Activated naive CD8-positive, alpha-beta T cell treated with anti-CD3 and anti-CD28 coated beads, Interleukin-2, amount 50 U/mL, for 16 hours (primary cell): ENCODE results near the gene RMI1.
"Not testable (repeated sequence)": the region's sequence is repeated elsewhere in the genome, so short reads cannot be mapped to it uniquely, and the experiment has no call there.

ENCODE experiments used
- DNase-seq: peaks from one replicate; pipeline ENCODE4 v3.0.0-alpha.2; 2020; ENCODE audit warnings: low read depth, low spot score

Gene RMI1

DNA sequence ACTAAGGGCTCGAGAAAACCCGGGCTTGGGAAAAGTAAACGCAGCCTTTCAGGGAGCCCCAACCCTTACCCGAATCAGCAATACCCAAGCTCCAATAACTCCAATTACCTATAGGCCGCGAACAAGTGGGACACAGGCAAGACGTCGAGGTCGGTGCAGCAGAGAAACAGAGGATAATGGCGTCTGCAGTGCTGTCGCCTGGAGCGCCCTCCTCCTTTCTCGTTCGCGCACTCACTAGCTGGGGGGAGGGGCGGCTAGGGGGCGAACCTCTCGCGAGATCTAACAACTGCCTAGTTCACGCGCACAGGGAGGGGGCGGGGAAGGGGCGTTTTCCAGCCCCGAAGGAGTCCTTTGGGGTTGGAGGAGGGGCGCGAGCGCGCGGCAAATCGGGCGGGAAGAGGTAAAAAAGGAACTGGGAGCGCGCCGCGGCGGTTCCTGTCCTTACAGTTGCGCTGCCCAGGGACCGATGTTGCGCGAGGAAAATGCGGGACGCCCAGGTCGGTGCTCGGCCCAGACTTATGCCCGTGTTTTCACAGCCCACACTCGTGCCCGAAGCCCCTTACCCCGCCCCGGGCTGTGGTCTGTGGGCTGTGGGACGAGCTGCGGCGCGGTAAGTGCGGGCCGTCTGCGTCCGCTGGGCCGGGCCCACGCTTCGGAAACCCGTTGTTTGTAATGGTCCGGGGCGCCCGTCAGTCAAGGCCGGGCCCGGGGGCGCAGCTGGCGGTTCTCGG lies at the start of gene RMI1:
Gene RMI1, plus strand, starts transcription at position 411 of the 731 bp plus-strand sequence. CDS start 20,182 bp downstream, outside the sequence.
- peak; percentile 100 for DNase-seq

DNA sequence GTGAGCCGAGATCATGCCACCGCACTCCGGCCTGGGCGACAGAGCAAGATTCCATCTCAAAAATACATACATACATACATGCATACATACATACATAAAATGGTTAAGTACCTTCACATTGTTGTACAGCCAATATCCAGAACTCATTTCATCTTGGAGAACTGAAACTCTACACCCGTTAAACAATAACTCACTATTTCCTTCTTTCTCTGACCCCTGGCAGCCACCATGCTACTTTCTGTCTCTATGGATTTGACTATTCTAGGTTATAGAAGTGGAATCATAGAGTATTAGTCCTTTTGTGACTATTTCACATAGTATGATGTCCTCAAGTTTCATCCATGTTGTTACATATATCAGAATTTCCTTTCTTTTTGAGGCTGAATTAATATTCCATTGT lies 49.7 kb upstream of the RMI1 start:
- no peak for DNase-seq

- DNase-seq: no peak
Measured at GRCh38 chr9:83932011-83932410, 48.6 kb upstream of the RMI1 start.

GRCh38 chr9:83932851-83933250 lies 47.8 kb upstream of the RMI1 start:
- DNase-seq: no peak

DNA sequence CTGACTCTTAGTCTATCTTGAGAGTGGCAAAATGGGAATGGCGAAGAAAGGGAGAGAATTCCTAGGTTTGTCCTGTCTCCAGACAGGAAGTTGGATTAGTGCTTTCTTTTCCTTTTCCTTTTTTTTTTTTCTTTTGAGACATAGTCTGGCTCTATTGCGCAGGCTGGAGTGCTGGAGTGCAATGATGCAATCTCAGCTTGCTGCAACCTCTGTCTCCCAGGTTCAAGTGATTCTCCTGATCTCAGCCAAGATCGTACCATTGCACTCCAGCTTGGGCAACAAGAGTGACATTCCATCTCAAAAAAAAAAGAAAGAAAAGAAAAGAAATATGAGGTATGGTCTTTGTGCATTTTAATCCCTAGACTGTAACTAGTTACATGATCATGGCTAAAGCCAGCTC lies 46.8 kb upstream of the RMI1 start:
- DNase-seq: no peak

DNA sequence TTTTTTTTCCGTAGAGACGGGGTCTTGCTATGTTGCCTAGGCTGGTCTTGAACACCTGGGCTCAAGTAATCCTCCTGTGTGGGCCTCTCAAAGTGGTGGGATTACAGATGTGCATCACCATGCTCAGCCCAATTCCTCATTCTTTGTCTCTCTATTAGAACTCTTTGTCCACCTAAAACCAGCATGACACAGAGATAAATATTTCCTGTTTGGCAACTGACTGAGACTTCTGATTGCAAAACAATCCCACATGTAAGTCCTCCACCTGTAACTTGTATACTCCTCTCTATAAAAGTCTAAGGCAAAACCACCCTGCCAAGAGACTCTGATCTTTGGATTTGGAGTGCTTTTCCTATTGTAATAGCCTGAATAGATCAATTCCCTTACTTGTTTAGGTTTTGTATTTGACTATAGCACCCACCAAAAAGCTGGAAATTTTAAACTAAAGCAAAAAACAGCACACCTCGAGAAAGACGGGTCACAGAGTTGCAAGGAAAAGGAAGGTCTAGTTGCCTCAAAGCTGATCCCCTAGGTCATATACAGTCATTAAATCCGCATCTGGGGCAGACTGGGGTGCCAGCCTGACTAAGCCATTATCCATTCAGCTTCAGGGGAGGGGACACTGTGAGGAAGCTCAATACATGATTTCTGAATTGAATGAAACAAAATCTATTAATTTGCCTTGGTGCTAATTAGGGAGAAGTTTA lies 45.9 kb upstream of the RMI1 start:
- DNase-seq: no peak

DNA sequence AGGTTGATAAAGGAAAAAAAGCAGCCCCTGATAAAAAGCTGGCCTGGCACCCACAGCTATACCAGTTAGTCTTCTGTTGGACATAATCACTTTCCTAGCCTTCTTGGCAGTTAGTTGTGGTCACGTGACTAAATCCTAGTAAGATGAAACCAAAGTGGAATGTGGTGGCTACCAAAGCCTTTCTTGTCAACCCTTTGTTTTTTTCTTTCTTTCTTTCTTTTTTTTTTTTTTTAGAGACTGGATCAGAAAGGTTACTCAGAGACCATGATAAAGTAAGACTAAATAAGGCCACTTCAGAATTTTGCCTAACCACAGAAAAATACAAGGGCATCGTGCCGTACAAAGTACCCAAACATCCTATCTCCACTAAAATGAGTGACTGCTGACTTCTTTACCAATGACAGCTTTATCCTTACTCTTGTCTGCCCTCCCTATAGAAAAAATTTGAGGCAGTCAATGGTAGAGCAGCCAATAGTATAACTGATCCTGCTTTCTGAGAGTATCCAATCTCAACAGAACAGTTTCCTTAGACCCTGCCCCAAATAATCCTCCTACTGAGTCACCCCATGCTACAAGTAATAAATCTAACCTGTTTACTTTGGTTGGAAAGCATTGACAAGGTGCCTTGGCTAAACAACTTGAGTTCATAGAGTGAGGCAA lies 45.2 kb upstream of the RMI1 start:
- no peak for DNase-seq

- DNase-seq: no peak
Measured at GRCh38 chr9:83936523-83936922, 44.1 kb upstream of the RMI1 start.

DNA sequence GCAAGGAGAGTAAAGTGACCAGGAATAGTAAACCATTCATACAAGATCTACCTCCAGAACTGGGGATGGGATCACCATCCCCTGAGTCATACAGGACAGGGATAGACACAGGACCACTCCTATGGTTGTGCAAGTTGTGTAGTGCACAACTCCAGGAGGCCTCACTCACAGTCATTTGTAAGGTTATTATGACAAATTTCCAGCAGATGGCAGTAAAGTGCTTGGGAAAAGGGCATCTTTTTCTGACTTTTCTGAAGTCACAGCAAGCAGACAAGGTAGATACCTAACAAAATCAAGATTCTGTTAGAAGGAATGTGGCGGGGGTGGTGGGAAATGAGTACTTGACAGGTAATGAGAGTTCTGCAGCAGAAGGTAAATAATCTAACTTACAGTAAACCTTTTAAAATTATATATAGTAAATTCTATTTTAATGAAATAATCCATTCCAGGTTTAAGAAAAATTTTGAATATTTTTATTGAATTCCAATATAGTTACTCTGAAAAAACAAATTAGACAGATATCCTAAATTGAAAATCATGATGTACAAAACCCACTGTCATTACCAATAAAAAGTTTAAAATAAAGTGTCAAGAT lies 42.6 kb upstream of the RMI1 start:
- no peak for DNase-seq

- no peak for DNase-seq
Measured at GRCh38 chr9:83940590-83941303, 39.9 kb upstream of the RMI1 start.

- not testable (repeated sequence) for DNase-seq
Measured at GRCh38 chr9:83948096-83948495, 32.5 kb upstream of the RMI1 start.

DNA sequence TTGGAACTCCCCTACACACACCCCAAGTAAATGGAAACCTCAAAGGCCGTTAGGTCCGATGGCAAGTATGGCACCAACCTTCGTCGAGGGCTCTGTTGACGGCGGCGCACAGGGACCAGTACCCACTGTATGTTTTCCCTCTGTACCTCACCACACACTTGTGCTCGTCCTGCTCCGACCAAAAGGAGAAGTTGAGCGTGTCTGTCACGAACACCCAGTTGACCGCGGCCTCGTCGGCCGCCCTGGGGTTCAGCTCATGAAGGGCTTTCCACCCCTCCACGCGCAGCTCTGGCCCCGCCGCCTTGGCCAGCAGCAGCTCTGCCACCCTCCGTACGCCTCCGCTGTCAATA lies 24.5 kb upstream of the RMI1 start:
- DNase-seq: no peak

- DNase-seq: no peak
Measured at GRCh38 chr9:83956436-83957247, 24.0 kb upstream of the RMI1 start.

DNA sequence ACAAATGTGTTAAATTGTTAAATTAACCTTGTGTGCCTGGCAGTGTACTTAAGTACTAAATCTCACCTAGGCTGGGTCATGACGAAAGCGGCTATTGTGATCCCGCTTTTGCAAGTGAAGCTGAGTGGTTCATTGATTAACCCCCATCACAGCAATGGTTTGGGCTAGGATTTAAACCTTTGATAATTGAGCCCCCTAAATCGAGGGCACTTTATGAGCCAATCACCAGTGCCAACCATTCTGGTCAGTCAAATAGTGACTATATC lies 23.4 kb upstream of the RMI1 start:
- no peak for DNase-seq

DNA sequence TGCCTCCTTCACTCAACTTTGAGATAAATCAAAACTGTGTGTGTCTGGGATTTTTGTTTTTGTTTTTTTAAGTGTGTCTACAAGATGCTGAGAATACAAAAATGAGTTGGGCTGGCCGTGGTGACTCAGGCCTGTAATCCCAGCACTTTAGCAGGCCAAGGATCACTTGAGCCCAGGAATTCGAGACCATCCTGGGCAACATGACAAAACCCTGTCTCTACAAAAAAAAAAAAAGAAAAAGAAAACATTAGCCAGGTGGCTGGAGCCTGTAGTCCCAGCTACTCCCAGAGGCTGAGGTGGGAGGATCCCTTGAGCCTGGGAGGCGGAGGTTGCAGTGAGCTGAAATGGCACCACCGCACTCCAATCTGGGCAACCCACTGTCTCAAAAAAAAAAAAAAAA lies 21.5 kb upstream of the RMI1 start:
- no peak for DNase-seq

- DNase-seq: no peak
Measured at GRCh38 chr9:83960991-83961390, 19.6 kb upstream of the RMI1 start.

GRCh38 chr9:83962165-83962564 lies 18.4 kb upstream of the RMI1 start:
- no peak for DNase-seq

DNA sequence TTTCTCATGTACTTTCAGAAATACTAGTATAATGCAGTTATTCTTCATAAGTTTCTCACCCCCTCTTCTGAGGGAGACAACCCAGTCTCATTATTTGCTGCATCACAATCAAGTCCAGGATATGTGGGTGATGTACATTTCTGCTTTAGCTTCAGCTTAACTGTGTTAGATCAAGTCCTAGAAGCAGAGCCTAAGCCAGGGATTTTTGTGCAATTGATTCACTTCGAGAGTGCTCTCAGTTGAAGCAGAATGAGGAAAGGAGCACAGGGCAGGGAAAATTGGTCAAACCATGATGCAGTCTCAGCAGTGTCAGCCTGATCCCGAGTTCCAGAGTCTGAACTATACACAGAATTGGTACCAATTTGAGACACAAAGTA lies 15.6 kb upstream of the RMI1 start:
- DNase-seq: no peak

DNA sequence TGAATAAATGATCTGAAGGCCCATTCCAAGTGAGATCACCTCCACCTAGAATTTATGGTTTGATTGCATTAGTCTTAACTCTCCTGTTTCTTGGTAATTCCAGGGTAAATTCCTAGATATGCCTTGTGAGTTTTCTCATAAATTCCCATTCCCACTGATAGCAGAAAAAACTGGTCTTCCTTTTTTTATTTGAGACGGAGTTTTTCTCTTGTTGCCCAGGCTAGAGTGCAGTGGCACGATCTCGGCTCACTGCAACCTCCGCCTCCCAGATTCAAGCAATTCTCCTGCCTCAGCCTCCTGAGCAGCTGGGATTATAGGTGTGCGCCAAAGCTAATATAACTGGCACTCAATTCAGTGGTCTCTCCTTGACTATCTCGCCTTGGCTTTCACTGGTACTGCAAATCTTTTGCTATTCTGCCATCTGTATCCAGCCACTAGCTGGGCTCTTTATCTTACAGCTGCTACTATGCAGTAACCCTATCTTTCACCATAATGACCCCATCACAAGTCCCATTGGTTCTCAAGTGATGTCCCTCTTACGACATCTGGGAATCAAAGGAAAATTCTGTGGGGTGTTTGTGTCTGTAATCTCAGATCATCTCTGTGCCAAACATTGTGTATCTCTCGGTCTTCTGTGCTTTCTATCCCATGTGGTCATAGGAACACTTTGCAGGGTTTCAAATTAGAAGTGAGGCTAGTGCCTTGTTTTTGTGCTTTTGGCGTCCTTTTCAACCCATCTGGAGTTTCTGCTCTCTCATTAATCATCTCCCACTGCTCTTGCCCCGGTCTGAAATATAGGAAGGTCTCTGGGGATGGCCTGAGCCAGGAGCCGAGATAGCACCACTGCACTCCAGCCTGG lies 15.0 kb upstream of the RMI1 start:
- no peak for DNase-seq

DNA sequence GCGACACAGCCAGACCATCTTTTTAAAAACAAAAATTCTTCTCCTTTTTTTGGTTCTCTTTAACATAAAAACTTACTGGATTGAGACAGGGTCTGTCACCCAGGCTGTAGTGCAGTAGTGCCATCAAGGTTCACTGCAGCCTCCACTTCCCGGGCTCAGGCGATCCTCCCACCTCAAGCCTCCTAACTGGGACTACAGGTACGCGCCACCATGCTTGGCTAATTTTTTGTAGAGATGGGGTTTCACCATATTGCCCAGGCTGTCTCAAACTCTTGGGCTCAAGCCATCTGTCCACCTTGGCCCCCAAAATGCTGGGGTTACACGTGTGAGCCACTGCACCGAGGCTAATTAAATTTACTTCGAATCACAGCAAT lies 14.4 kb upstream of the RMI1 start:
- no peak for DNase-seq
